ENCODE results near the gene KLHL17.
"Not testable (repeated sequence)": the region's sequence is repeated elsewhere in the genome, so short reads cannot be mapped to it uniquely, and the experiment has no call there.

DNA sequence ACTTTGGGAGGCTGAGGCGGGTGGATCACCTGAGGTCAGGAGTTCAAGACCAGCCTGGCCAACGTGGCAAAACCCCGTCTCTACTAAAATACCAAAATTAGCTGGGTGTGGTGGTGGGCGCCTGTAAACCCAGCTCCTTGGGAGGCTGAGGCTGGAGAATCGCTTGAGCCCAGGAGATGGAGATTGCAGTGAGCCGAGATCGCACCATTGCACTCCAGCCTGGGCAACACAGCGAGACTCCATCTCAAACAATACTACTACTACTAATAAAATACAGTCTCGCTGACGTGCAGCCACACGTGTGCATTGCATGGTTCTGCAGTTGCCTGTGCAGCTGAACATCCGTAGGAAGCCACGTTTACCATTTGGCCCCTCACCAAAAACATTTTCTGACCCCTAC, 13.6 kb upstream of the KLHL17 start:
- TF ChIP-seq EZH2 (IDR thresholded peaks at IDR 0.05; ENCODE audit: insufficient read depth, poor library complexity, severe bottlenecking); EZH2phosphoT487 (IDR thresholded peaks at IDR 0.05; ENCODE audit: insufficient read depth, low read depth): not testable (repeated sequence)

All from GM23248 (cell line).